ENCODE results near the gene ZNF263.
"Not testable (repeated sequence)": the region's sequence is repeated elsewhere in the genome, so short reads cannot be mapped to it uniquely, and the experiment has no call there.

Gene ZNF263

GRCh38 chr16:3264137-3265036 is 18.9 kb upstream of the ZNF263 start:
- H3K4me1 ChIP-seq (ENCODE audit: control insufficient read depth in 5 of 5, insufficient read depth in 5 of 5, low read length in 5 of 5): peaks cover 7 to 21% (median 20%) of the 10 kb centered on the region in 5 donors
- H3K9me3 ChIP-seq (ENCODE audit: control insufficient read depth in 5 of 5, low read length in 5 of 5): peaks cover 0 to 29% (median 5%) of the 10 kb centered on the region in 5 donors
- peak overlapping the region; percentile 99 for H3K27ac ChIP-seq (ENCODE audit: low read depth, low read length)
- peaks cover 0 to 4% (median 0%) of the 10 kb centered on the region in 5 donors for H3K27me3 ChIP-seq (ENCODE audit: control insufficient read depth in 5 of 5, insufficient read depth in 4 of 5, low read length in 5 of 5)
- H3K4me3 ChIP-seq (ENCODE audit: low read depth in 1 of 5, low read length in 5 of 5): peak overlapping the region; percentile 66 to 82 (median 72)
- H3K36me3 ChIP-seq (ENCODE audit: control insufficient read depth in 5 of 5, insufficient read depth in 5 of 5, low read length in 5 of 5): peaks cover 0 to 18% (median 4%) of the 10 kb centered on the region in 5 donors
- H3K9ac ChIP-seq (ENCODE audit: low read length in 5 of 5): peak overlapping the region; percentile 78 to 100 (median 86)

DNA sequence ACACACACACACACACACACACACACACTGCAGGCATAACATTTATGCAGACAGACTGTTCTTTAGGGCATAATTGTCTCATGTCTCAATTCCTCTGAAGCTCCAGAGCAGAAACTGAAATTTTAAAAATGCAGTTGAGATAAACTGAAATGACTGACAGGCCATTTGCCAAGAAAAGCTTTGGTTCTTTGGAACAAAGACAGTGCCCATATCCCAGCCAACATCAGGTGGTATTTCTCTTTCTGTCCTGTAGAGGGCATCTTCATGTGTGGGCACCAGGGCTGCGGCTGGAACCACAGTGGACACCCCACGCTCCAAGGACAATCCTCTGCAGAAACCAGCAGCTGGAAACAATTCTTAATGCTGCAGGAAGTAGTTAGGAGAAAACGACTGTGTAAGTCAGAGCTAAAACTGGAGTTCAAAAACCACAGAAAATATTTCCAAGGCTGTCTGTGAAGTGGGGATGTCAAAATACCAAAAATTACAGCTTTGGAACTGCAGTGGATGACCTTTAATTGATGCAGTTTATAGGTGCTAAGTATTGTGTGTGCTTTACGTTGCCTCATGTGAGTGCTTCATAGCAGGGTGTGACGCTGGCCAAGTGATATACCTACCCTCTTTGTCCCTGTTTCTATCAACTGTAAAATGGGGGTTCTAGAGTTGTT is 16.3 kb upstream of the ZNF263 start:
- peaks cover 7 to 19% (median 16%) of the 10 kb centered on the region in 5 donors for H3K4me1 ChIP-seq (ENCODE audit: control insufficient read depth in 5 of 5, insufficient read depth in 5 of 5, low read length in 5 of 5)
- H3K36me3 ChIP-seq (ENCODE audit: control insufficient read depth in 5 of 5, insufficient read depth in 5 of 5, low read length in 5 of 5): peaks cover 0 to 18% (median 4%) of the 10 kb centered on the region in 5 donors
- peaks cover 0 to 4% (median 0%) of the 10 kb centered on the region in 5 donors for H3K27me3 ChIP-seq (ENCODE audit: control insufficient read depth in 5 of 5, insufficient read depth in 4 of 5, low read length in 5 of 5)
- H3K9me3 ChIP-seq (ENCODE audit: control insufficient read depth in 5 of 5, low read length in 5 of 5): peaks cover 0 to 29% (median 5%) of the 10 kb centered on the region in 5 donors
- no peak overlapping the region for H3K4me3 ChIP-seq (ENCODE audit: low read depth in 1 of 5, low read length in 5 of 5)
- H3K27ac ChIP-seq (ENCODE audit: low read depth, low read length): no peak overlapping the region
- no peak overlapping the region for H3K9ac ChIP-seq (ENCODE audit: low read length in 5 of 5)

- Histone ChIP-seq H3K36me3 (ENCODE audit: control insufficient read depth in 5 of 5, insufficient read depth in 5 of 5, low read length in 5 of 5) (peaks cover 0 to 18% (median 4%) of the 10 kb centered on the region in 5 donors), H3K27me3 (ENCODE audit: control insufficient read depth in 5 of 5, insufficient read depth in 4 of 5, low read length in 5 of 5) (peaks cover 0 to 4% (median 0%) of the 10 kb centered on the region in 5 donors), H3K4me3 (ENCODE audit: low read depth in 1 of 5, low read length in 5 of 5) (no peak overlapping the region), H3K4me1 (ENCODE audit: control insufficient read depth in 5 of 5, insufficient read depth in 5 of 5, low read length in 5 of 5) (peaks cover 7 to 19% (median 13%) of the 10 kb centered on the region in 5 donors), H3K9me3 (ENCODE audit: control insufficient read depth in 5 of 5, low read length in 5 of 5) (peaks cover 0 to 29% (median 5%) of the 10 kb centered on the region in 5 donors), H3K27ac (ENCODE audit: low read depth, low read length) (no peak overlapping the region), H3K9ac (ENCODE audit: low read length in 5 of 5) (no peak overlapping the region)
Measured at GRCh38 chr16:3268294-3268693, 15.0 kb upstream of the ZNF263 start.

DNA sequence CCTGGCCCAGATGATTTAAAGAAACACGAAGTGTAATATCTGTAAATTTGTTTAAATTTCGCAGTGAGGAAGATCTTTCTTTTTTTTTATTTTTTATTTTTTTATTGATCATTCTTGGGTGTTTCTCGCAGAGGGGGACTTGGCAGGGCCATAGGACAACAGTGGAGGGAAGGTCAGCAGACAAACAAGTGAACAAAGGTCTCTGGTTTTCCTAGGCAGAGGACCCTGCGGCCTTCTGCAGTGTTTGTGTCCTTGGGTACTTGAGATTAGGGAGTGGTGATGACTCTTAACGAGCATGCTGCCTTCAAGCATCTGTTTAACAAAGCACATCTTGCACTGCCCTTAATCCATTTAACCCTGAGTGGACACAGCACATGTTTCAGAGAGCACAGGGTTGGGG is 12.6 kb upstream of the ZNF263 start:
- H3K27ac ChIP-seq (ENCODE audit: low read depth, low read length); H3K9ac ChIP-seq (ENCODE audit: low read length in 5 of 5); H3K27me3 ChIP-seq (ENCODE audit: control insufficient read depth in 5 of 5, insufficient read depth in 4 of 5, low read length in 5 of 5); H3K4me3 ChIP-seq (ENCODE audit: low read depth in 1 of 5, low read length in 5 of 5): not testable (repeated sequence)
- peaks cover 0 to 15% (median 2%) of the 10 kb centered on the region in 5 donors for H3K36me3 ChIP-seq (ENCODE audit: control insufficient read depth in 5 of 5, insufficient read depth in 5 of 5, low read length in 5 of 5)
- H3K4me1 ChIP-seq (ENCODE audit: control insufficient read depth in 5 of 5, insufficient read depth in 5 of 5, low read length in 5 of 5): peaks cover 0 to 11% (median 3%) of the 10 kb centered on the region in 5 donors
- H3K9me3 ChIP-seq (ENCODE audit: control insufficient read depth in 5 of 5, low read length in 5 of 5): peaks cover 0 to 27% (median 3%) of the 10 kb centered on the region in 5 donors

- Histone ChIP-seq H3K9me3 (ENCODE audit: control insufficient read depth in 5 of 5, low read length in 5 of 5) (peaks cover 0 to 25% (median 3%) of the 10 kb centered on the region in 5 donors), H3K36me3 (ENCODE audit: control insufficient read depth in 5 of 5, insufficient read depth in 5 of 5, low read length in 5 of 5) (peaks cover 0 to 14% (median 2%) of the 10 kb centered on the region in 5 donors)
- not testable (repeated sequence) for H3K4me3 ChIP-seq (ENCODE audit: low read depth in 1 of 5, low read length in 5 of 5); H3K4me1 ChIP-seq (ENCODE audit: control insufficient read depth in 5 of 5, insufficient read depth in 5 of 5, low read length in 5 of 5); H3K27ac ChIP-seq (ENCODE audit: low read depth, low read length); H3K9ac ChIP-seq (ENCODE audit: low read length in 5 of 5); H3K27me3 ChIP-seq (ENCODE audit: control insufficient read depth in 5 of 5, insufficient read depth in 4 of 5, low read length in 5 of 5)
Measured at GRCh38 chr16:3271281-3271680, 12.0 kb upstream of the ZNF263 start.

DNA sequence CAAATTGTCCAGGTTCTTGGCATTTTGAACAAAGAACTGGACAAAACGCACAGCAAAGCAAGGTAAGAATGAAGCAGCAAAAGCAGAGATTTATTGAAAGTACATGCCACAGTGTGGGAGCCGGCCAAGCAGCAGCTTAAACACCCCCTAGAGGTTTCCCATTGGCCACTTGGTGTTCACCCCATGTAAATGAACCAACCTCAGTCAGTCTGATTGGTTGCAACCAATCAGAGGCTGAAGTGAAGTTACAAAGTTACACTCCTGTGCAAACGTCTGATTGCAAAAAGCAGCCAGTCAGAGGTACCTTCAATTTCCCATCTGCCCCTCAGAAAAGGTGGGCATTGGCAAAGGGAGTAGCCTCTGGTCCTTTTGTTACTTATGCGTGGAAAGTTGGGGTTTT is 8.8 kb upstream of the ZNF263 start:
- no peaks in the 10 kb centered on the region for H3K27me3 ChIP-seq (ENCODE audit: control insufficient read depth in 5 of 5, insufficient read depth in 4 of 5, low read length in 5 of 5)
- no peaks in the 10 kb centered on the region for H3K4me1 ChIP-seq (ENCODE audit: control insufficient read depth in 5 of 5, insufficient read depth in 5 of 5, low read length in 5 of 5)
- no peak overlapping the region for H3K4me3 ChIP-seq (ENCODE audit: low read depth in 1 of 5, low read length in 5 of 5)
- no peak overlapping the region for H3K27ac ChIP-seq (ENCODE audit: low read depth, low read length)
- no peak overlapping the region for H3K9ac ChIP-seq (ENCODE audit: low read length in 5 of 5)
- peaks cover 0 to 8% (median 0%) of the 10 kb centered on the region in 5 donors for H3K9me3 ChIP-seq (ENCODE audit: control insufficient read depth in 5 of 5, low read length in 5 of 5)
- H3K36me3 ChIP-seq (ENCODE audit: control insufficient read depth in 5 of 5, insufficient read depth in 5 of 5, low read length in 5 of 5): no peaks in the 10 kb centered on the region

DNA sequence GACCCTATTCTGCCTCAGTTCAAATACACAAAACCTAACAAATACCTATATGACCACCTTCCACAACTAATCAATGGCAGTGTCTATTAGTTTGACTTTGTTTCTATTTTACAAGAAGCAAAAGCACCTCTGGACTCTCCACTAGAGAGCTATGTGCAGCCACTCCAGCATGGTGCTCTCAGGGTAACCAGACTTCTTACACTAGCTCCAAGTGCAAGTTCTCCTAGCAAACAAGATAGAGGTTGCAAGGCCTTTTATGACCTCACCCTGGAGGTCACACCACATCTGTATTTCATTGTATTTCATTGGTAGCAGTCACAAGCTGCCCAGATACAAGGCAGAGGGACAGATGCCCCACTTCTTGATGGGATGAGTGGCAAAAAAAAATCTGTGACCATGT is 8.3 kb upstream of the ZNF263 start:
- H3K36me3 ChIP-seq (ENCODE audit: control insufficient read depth in 5 of 5, insufficient read depth in 5 of 5, low read length in 5 of 5): no peaks in the 10 kb centered on the region
- H3K9ac ChIP-seq (ENCODE audit: low read length in 5 of 5): no peak overlapping the region
- no peak overlapping the region for H3K4me3 ChIP-seq (ENCODE audit: low read depth in 1 of 5, low read length in 5 of 5)
- H3K4me1 ChIP-seq (ENCODE audit: control insufficient read depth in 5 of 5, insufficient read depth in 5 of 5, low read length in 5 of 5): no peaks in the 10 kb centered on the region
- H3K27me3 ChIP-seq (ENCODE audit: control insufficient read depth in 5 of 5, insufficient read depth in 4 of 5, low read length in 5 of 5): no peaks in the 10 kb centered on the region
- no peak overlapping the region for H3K27ac ChIP-seq (ENCODE audit: low read depth, low read length)
- H3K9me3 ChIP-seq (ENCODE audit: control insufficient read depth in 5 of 5, low read length in 5 of 5): peaks cover 0 to 8% (median 0%) of the 10 kb centered on the region in 5 donors

DNA sequence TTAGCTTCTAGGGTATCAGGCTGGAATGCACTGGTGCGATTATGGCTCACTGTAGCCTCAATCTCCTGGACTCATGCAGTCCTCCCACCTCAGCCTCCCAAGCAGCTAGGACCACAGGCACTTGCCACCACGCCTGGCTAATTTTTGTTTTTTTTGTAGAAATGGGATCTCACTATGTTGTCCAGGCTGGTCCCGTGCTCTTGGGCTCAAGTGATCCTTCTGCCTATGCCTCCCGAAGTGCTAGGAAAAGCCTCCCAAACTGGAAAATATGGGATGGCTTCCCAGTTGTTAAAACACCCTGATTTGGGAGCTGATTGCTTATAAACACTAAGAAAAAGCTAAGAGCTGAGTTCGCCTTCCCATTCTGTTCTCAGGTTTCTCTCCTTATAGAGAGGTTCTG is 6.6 kb upstream of the ZNF263 start:
- Histone ChIP-seq H3K9ac (ENCODE audit: low read length in 5 of 5) (no peak overlapping the region), H3K9me3 (ENCODE audit: control insufficient read depth in 5 of 5, low read length in 5 of 5) (peaks cover 0 to 8% (median 0%) of the 10 kb centered on the region in 5 donors), H3K27ac (ENCODE audit: low read depth, low read length) (no peak overlapping the region), H3K36me3 (ENCODE audit: control insufficient read depth in 5 of 5, insufficient read depth in 5 of 5, low read length in 5 of 5) (no peaks in the 10 kb centered on the region), H3K4me3 (ENCODE audit: low read depth in 1 of 5, low read length in 5 of 5) (no peak overlapping the region), H3K4me1 (ENCODE audit: control insufficient read depth in 5 of 5, insufficient read depth in 5 of 5, low read length in 5 of 5) (peaks cover 0 to 1% (median 0%) of the 10 kb centered on the region in 5 donors), H3K27me3 (ENCODE audit: control insufficient read depth in 5 of 5, insufficient read depth in 4 of 5, low read length in 5 of 5) (no peaks in the 10 kb centered on the region)

DNA sequence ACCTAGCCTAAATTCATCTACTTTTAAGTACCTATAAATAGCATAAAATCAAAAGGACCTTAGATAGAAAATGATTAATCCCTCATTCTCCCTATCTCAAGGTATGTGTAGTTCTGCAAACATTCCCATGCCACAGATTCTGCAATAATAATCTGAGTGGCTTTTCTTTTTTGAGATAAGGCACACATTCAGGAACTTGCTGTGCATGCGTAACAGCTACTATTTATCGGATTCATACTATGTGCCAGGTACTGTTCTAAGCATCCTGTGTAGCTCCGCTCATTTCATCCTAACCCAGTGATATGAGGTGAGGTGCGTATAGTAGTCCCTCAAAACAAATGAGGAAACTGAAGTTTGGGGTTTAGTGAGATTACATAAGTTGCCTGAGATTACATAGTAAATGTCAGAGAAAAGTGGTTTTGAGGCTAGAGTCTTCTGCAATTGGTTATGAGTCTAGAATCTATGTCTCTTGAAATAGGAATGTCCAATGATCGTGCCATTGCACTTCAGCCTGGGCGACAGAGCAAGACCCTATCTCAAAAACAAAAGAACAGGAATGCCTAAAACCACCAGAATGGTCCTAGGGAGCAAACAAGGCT is 2.0 kb upstream of the ZNF263 start:
- Histone ChIP-seq H3K27ac (ENCODE audit: low read depth, low read length) (no peak overlapping the region), H3K4me1 (ENCODE audit: control insufficient read depth in 5 of 5, insufficient read depth in 5 of 5, low read length in 5 of 5) (peaks cover 10 to 36% (median 27%) of the 10 kb centered on the region in 5 donors), H3K36me3 (ENCODE audit: control insufficient read depth in 5 of 5, insufficient read depth in 5 of 5, low read length in 5 of 5) (peaks cover 0 to 15% (median 10%) of the 10 kb centered on the region in 5 donors), H3K27me3 (ENCODE audit: control insufficient read depth in 5 of 5, insufficient read depth in 4 of 5, low read length in 5 of 5) (no peaks in the 10 kb centered on the region), H3K9ac (ENCODE audit: low read length in 5 of 5) (no peak overlapping the region), H3K4me3 (ENCODE audit: low read depth in 1 of 5, low read length in 5 of 5) (no peak overlapping the region), H3K9me3 (ENCODE audit: control insufficient read depth in 5 of 5, low read length in 5 of 5) (peaks cover 0 to 18% (median 7%) of the 10 kb centered on the region in 5 donors)

Data from subcutaneous abdominal adipose tissue (tissue), 5 donors.